CD14-positive monocyte (primary cell): Measurements from ENCODE around the gene SLC4A8. TPM values are rescaled to one million over a fixed set of nuclear protein-coding genes. Genes with fewer than 3 reads are reported as not detected.

Experiments used
- DNase-seq, 3 donors: peaks; one replicate each; pipeline ENCODE4 v3.0.0-alpha.2; 2011 to 2022
- H2AFZ ChIP-seq: 2 replicates; pipeline ENCODE4 v1.6.0; 2012; ENCODE audit warnings: mild to moderate bottlenecking, low read depth, low read length, inconsistent platforms; ENCODE audit not compliant: insufficient read depth, poor library complexity, severe bottlenecking
- H3K27ac ChIP-seq, 2 donors: 1 replicate in 1 of 2; 2 replicates in 1 of 2; pipeline ENCODE4 v1.5.1; 2012 to 2013; ENCODE audit warnings: low read length in 2 of 2, control low read depth in 1 of 2, inconsistent platforms in 1 of 2, low read depth in 1 of 2, mild to moderate bottlenecking in 1 of 2
- H3K27me3 ChIP-seq, 2 donors: one replicate each; pipeline versions ENCODE4 v1.6.0 to v1.6.1; 2011 to 2013; ENCODE audit warnings: low read length in 2 of 2; ENCODE audit not compliant: control insufficient read depth in 2 of 2, insufficient read depth in 2 of 2
- H3K36me3 ChIP-seq, 2 donors: replicated peaks in 1 of 2; 1 replicate in 1 of 2; 2 replicates in 1 of 2; pipeline versions ENCODE4 v1.5.1 to v1.6.1; 2012 to 2013; ENCODE audit warnings: low read length in 2 of 2, control low read depth in 1 of 2, inconsistent platforms in 1 of 2, mild to moderate bottlenecking in 1 of 2; ENCODE audit not compliant: insufficient read depth in 2 of 2, control insufficient read depth in 1 of 2
- H3K4me1 ChIP-seq, 2 donors: 1 replicate in 1 of 2; 2 replicates in 1 of 2; pipeline versions ENCODE4 v1.5.1 to v1.6.1; 2012 to 2013; ENCODE audit warnings: low read length in 2 of 2, control low read depth in 1 of 2, inconsistent platforms in 1 of 2, mild to moderate bottlenecking in 1 of 2, moderate library complexity in 1 of 2; ENCODE audit not compliant: insufficient read depth in 2 of 2, control insufficient read depth in 1 of 2
- H3K4me2 ChIP-seq: replicated peaks from 2 replicates; pipeline ENCODE3; 2012; ENCODE audit warnings: low read length, moderate library complexity, mild to moderate bottlenecking; ENCODE audit not compliant: poor library complexity, severe bottlenecking; ENCODE audit errors: extremely low read depth
- H3K4me3 ChIP-seq, 3 experiments: fragments of 200-600 bp in 1 of 3; sonication (generic) in 1 of 3; replicated peaks in 1 of 3; 1 replicate in 2 of 3; 2 replicates in 1 of 3; pipeline ENCODE4 v1.5.1; 2011 to 2013; ENCODE audit warnings: low read length in 3 of 3, mild to moderate bottlenecking in 3 of 3, control low read depth in 2 of 3, low read depth in 2 of 3, inconsistent platforms in 1 of 3, moderate library complexity in 1 of 3
- H3K79me2 ChIP-seq: 2 replicates; pipeline ENCODE4 v1.6.0; 2012; ENCODE audit warnings: mild to moderate bottlenecking, control low read depth, inconsistent platforms, low read length, moderate library complexity; ENCODE audit not compliant: insufficient read depth
- H3K9ac ChIP-seq: 2 replicates; pipeline ENCODE4 v1.6.0; 2017; ENCODE audit warnings: low read length, mild to moderate bottlenecking; ENCODE audit not compliant: insufficient read depth, poor library complexity, severe bottlenecking
- H3K9me3 ChIP-seq, 2 donors: replicated peaks in 1 of 2; 1 replicate in 1 of 2; 2 replicates in 1 of 2; pipeline versions ENCODE4 v1.5.1 to v1.6.1; 2012 to 2013; ENCODE audit warnings: low read length in 2 of 2, control low read depth in 1 of 2; ENCODE audit not compliant: control insufficient read depth in 1 of 2, insufficient read depth in 1 of 2
- H4K20me1 ChIP-seq: 2 replicates; pipeline ENCODE4 v1.6.0; 2012; ENCODE audit warnings: mild to moderate bottlenecking, low read length, control low read depth, moderate library complexity; ENCODE audit not compliant: insufficient read depth
- H3K27ac Mint-ChIP-seq, 7 donors: one replicate each; pipeline ENCODE4 v1.8.0; 2020; ENCODE audit warnings: mild to moderate bottlenecking in 7 of 7, mixed read lengths in 7 of 7, moderate library complexity in 6 of 7, inconsistent platforms in 2 of 7
- H3K27me3 Mint-ChIP-seq, 3 donors: one replicate each; pipeline ENCODE4 v1.8.0; 2021 to 2022; ENCODE audit warnings: low read depth in 3 of 3, mild to moderate bottlenecking in 3 of 3, mixed read lengths in 3 of 3, moderate library complexity in 3 of 3, inconsistent platforms in 1 of 3
- H3K36me3 Mint-ChIP-seq, 2 donors: one replicate each; pipeline ENCODE4 v1.8.0; 2020; ENCODE audit warnings: mixed read lengths in 2 of 2, inconsistent platforms in 1 of 2, mild to moderate bottlenecking in 1 of 2
- H3K4me1 Mint-ChIP-seq: one replicate; pipeline ENCODE4 v1.8.0; 2020; ENCODE audit warnings: mild to moderate bottlenecking, mixed read lengths
- H3K4me3 Mint-ChIP-seq, 2 donors: one replicate each; pipeline ENCODE4 v1.8.0; 2020; ENCODE audit warnings: mild to moderate bottlenecking in 2 of 2, mixed read lengths in 2 of 2, moderate library complexity in 1 of 2
- H3K9me3 Mint-ChIP-seq, 7 donors: one replicate each; pipeline ENCODE4 v1.8.0; 2020 to 2022; ENCODE audit warnings: mixed read lengths in 7 of 7, mild to moderate bottlenecking in 6 of 7, moderate library complexity in 6 of 7, inconsistent platforms in 2 of 7
- WGBS: methylation state at CpG from one replicate; pipeline ENCODE4 v1.1.5; 2013; ENCODE audit warnings: missing lambda C conversion rate; ENCODE audit not compliant: insufficient coverage; 5-methylcytosine and 5-hydroxymethylcytosine counted together
- intact Hi-C, 2 donors: fragments of 100-400 bp; cut with micrococcal nuclease; formaldehyde crosslinking; loops; one replicate each; pipeline versions ENCODE4 v1.15.0 to v1.15.1; 2023
- polyA plus RNA-seq, 3 donors: library from polyadenylated mRNA; depleted of rRNA in 1 of 3; unstranded in 2 of 3; stranded (reverse) in 1 of 3; fragments of 300-500 nt in 2 of 3; fragments of >200 nt in 1 of 3; fragmentation: Illumina TruSeq in 2 of 3; gene quantifications; 1 replicate in 2 of 3; 2 replicates in 1 of 3; pipeline ENCODE4 v1.2.3, GENCODE V29; 2012 to 2021
- TF ChIP-seq, protein P1 (sequence below): fragments of 200-600 bp; IDR thresholded peaks from one replicate; pipeline ENCODE4 v1.8.0; 2022; ENCODE audit warnings: antibody characterized with exemption, mild to moderate bottlenecking

Gene SLC4A8
- polyA plus RNA-seq, 3 donors = 1.9 to 5.4 (median 2.3) TPM

DNA sequence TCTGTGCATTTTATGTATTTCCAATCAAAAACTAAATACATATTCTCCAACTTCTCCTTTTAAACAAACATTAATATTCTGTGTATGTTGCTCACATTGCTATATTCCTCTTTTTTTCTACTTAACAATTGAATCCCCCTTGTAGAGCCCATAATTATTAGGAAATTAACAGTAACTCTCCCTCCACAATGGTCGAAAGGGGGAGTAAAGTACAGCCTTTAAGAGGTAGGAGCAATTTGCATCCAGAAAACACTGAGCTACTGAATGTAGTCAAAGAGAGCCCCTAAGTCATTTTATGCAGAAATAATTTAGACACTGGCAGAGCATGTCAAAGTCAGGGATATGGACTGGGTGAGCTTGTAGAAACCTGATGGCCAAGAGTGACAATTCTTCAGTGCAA lies 109.2 kb downstream of the SLC4A8 start:
- WGBS = no CpG with 5 or more reads among the region's 1 CpG
- intact Hi-C loops = loop anchor here (2.0 to 5.0 kb wide), 2 partner anchors 106 to 107 kb away; no protein-coding TSS in a partner anchor
- Mint-ChIP-seq H3K9me3 (peaks cover 0 to 2% (median 0%) of the 10 kb centered on the region in 7 donors), H3K27ac (no peak overlapping the region), H3K27me3 (peaks cover 10 to 13% (median 10%) of the 10 kb centered on the region in 3 donors), H3K36me3 (no peaks in the 10 kb centered on the region), H3K4me1 (peaks cover 4% of the 10 kb centered on the region), H3K4me3 (no peak overlapping the region)
- Histone ChIP-seq H3K9me3 (no peaks in the 10 kb centered on the region), H3K9ac (no peak overlapping the region), H3K36me3 (no peaks in the 10 kb centered on the region), H3K4me3 (no peak overlapping the region), H3K79me2 (no peaks in the 10 kb centered on the region), H2AFZ (no peak overlapping the region), H4K20me1 (no peaks in the 10 kb centered on the region), H3K27ac (no peak overlapping the region), H3K4me2 (no peak overlapping the region), H3K4me1 (no peaks in the 10 kb centered on the region), H3K27me3 (no peaks in the 10 kb centered on the region)
- DNase-seq = no peak
- TF ChIP-seq, protein P1, sequence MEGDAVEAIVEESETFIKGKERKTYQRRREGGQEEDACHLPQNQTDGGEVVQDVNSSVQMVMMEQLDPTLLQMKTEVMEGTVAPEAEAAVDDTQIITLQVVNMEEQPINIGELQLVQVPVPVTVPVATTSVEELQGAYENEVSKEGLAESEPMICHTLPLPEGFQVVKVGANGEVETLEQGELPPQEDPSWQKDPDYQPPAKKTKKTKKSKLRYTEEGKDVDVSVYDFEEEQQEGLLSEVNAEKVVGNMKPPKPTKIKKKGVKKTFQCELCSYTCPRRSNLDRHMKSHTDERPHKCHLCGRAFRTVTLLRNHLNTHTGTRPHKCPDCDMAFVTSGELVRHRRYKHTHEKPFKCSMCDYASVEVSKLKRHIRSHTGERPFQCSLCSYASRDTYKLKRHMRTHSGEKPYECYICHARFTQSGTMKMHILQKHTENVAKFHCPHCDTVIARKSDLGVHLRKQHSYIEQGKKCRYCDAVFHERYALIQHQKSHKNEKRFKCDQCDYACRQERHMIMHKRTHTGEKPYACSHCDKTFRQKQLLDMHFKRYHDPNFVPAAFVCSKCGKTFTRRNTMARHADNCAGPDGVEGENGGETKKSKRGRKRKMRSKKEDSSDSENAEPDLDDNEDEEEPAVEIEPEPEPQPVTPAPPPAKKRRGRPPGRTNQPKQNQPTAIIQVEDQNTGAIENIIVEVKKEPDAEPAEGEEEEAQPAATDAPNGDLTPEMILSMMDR = no peak

DNA sequence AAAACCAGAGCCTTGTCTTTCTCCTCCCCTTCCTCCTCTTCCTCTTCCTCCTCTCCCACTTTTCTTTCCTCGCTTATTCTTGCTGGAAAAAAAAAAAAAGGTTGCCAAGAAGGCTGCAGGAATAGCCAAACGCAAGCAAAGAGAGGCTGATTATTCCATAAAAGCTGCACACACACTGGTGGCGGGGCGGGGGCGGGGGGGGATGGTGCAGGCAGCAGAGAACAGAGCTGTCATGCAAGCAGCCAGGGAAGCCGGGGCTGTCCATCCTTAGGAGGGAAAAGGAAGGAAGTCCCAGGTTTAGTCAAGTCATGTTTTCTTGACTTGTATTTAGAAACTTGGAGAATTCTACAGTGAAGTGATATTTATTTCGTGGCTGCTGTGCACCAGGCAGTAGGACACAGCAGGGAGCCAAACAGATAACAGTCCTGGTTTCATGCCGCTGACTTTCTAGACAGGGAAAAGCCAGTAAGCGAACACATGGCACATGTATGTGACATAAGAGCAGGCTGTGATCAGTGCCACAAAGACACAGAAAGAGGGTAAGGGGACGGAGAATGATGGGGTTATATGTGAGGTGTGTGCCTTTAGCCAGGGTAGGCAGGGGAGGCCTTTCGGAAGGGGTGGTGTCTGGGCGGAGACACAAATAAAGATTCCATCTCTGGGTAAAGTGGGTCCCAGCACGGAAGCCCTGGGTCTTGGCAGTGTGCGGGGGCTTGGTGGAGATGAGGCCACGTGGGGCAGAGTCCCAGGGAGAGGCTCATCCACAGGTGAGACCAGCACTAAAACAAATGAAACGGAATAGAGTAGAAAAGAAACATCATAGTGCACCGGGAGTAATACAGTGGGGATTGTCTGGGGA lies 109.8 kb downstream of the SLC4A8 start:
- WGBS = 83% methylated on average over 11 of the region's 17 CpGs
- no peaks in the 10 kb centered on the region for H3K36me3 ChIP-seq
- TF ChIP-seq, protein P1 = no peak
- no peak overlapping the region for H3K27ac ChIP-seq
- no peak for DNase-seq
- peaks cover 10 to 15% (median 10%) of the 10 kb centered on the region in 3 donors for H3K27me3 Mint-ChIP-seq
- H3K27me3 ChIP-seq = no peaks in the 10 kb centered on the region
- H3K4me2 ChIP-seq = no peak overlapping the region
- H3K36me3 Mint-ChIP-seq = no peaks in the 10 kb centered on the region
- H2AFZ ChIP-seq = no peak overlapping the region
- no peak overlapping the region for H3K4me3 Mint-ChIP-seq
- no peaks in the 10 kb centered on the region for H3K4me1 ChIP-seq
- no peaks in the 10 kb centered on the region for H3K79me2 ChIP-seq
- intact Hi-C loops = loop anchor here in 1 of 2 donors (5.0 kb wide), 1 partner anchor 107 kb away; no protein-coding TSS in a partner anchor
- no peak overlapping the region for H3K27ac Mint-ChIP-seq
- no peak overlapping the region for H3K9ac ChIP-seq
- peaks cover 0 to 2% (median 0%) of the 10 kb centered on the region in 7 donors for H3K9me3 Mint-ChIP-seq
- no peaks in the 10 kb centered on the region for H4K20me1 ChIP-seq
- peaks cover 4% of the 10 kb centered on the region for H3K4me1 Mint-ChIP-seq
- H3K9me3 ChIP-seq = no peaks in the 10 kb centered on the region
- H3K4me3 ChIP-seq = no peak overlapping the region
